Stimulated activated CD8-positive, alpha-beta memory T cell treated with anti-CD3 and anti-CD28 coated beads, Interleukin-7, amount 100 ng/mL, for 4 hours (primary cell): ENCODE data around the gene CYTIP.

Source experiments
- DNase-seq, 2 donors: peaks; one replicate each; pipeline ENCODE4 v3.0.0-alpha.2; 2020; ENCODE audit warnings: low read depth in 2 of 2

Gene CYTIP

DNA sequence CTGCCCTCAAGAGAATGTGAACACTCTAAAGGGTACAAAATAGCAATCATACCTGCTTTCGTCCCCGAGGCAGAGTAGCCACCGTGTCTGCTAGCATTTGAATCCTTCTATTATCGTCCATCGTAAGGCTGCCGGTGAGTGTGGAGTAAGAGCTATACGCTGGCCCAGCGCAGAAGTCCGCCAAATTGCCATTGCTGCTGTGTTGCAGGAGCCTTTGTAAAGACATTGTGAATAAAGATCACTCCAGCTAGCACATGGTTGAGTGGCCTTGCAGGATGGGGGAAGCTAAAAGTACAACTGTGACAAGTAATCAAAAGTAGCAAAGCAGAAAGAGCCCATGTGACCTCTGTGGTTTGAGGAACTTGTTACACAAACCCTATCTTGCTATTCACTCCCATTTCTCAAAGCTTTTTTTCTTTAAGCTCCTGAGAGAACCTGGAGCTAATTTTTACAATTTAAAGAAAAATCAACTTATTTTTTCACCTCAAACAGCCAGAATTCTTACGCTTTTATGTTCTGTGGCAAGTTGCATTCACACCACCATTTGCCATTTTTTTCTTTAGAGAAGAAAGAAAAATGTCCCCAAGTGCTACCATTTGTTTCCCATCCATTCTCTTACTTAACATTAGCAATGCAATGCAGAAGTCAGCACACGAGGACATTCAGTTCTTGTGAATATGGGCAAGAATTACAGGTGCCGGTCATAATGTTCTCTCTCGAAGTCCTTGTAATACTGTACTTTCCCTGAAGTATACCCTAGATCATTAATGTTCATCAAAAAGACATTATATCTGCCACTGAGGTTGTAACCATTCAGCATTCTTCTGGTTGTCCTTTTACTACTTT lies at the start of gene CYTIP:
Gene CYTIP, minus strand, starts transcription at position 295 of the 846 bp plus-strand sequence. Its CDS starts 69 bp downstream, at position 226.
- DNase-seq: peak; percentile 33 to 49

- peak; percentile 58 to 66 for DNase-seq
Measured at GRCh38 chr2:157492189-157492773, 48.4 kb upstream of the CYTIP start.

DNA sequence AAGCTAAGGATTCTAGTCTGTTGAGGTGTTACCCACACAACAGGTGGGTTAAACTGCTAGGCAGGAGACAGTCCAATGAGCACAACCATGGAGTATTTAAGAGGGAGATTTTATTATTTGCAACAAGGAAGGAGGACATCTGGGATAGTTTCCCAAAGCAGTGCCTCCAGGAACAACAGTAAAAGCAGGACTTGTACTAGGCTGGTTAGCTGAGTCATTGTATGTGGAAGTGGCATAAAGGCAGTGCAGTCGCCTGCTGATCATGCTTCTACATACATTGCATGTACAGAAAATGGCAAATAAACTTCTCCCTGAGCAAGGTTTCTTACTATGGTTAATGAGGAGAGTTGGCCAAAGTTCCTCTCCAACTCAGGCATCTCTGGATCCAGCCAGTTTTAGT lies 46.1 kb upstream of the CYTIP start:
- no peak for DNase-seq

DNA sequence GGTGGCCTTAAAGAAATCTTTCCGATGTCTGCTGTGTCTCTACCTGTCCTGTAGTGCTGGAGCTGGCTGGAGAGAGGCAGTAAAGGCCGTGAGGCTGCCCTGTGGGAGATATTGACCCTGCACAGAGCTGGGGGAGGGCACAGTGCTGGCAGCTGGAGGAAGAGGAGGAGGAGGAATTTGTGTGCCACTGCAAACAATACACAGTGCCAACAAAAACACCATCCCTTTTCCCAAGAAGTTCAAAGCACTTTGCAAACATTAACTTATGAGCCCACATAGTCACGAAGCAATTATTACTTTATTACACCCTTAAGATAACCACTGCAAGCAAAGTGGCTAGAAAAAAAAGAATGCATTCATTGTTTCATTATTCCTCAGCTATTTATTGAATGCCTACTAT lies 45.0 kb upstream of the CYTIP start:
- DNase-seq: no peak

GRCh38 chr2:157487747-157488146 lies 43.9 kb upstream of the CYTIP start:
- no peak for DNase-seq

DNA sequence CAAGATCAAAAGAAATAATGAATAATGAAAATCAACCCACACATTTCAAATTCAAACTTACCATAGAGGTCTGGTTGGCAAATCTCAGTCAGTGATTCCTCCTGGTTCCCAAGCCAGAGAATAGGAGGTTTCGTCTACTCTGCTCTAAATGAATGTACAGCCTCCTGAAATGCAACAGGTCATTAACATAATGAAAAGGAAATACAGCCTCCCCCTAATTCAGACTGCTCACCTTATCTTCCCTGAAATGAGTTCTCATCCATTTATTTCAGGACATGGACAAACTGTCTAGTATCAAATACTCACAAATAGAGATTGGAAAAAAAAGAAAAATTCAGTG lies 43.4 kb upstream of the CYTIP start:
- no peak for DNase-seq

- no peak for DNase-seq
Measured at GRCh38 chr2:157486596-157487270, 42.8 kb upstream of the CYTIP start.

DNA sequence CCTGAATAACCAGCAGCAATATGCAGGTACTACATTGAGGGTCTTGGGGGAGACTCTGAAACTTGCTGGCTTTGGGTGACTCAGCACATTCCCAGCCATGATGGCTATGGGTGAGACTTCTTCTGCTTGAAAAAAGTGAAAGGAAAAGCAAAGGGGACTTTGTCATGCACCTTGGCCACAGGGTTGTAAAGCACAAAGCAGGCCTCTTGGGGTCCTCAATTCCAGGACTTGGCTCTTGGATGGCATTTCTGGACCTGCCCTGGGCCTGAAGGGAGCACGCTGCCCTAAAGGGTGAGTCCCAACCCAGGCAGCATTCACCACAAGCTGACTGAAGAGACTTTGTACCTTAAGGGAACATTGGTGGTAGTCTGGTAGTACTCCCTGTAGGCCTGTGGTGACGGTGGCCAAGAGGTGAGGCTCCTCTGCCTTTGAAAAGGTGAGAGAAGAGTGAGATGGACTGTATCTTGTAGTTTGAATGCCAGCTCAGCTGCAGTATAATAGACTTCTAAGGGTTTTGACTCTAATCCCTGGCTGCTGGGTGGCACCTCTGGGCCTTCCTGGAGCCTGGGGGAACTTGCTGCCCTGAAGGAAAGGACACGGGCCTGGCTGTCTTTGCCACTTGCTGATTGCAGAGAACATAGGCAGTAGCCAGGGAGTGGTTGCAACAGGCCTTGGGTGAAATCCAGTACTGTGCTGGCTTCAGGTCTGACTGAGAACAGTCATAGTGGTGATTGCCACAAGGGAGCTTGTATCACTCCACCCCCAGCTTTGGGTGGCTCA lies 36.5 kb upstream of the CYTIP start:
- no peak for DNase-seq

GRCh38 chr2:157479081-157480027 lies 35.5 kb upstream of the CYTIP start:
- DNase-seq: no peak

DNA sequence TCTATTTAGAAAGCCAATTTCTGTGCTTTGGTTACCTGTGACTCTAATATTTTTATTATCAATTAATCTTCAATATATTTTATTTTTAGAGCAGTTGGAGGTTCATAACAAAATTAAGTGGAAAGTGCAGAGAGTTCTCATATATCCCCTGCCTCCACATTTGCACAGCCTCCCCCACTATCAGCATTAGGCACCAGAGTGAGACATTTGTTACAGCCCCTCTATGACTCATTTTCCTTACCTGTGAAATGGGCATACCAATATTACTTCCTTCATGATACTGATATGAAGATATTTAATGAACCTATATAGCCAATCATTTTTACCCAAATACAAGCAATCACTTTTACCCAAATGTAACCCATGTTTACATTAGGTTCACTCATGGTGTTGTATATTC lies 34.0 kb upstream of the CYTIP start:
- no peak for DNase-seq

- no peak for DNase-seq
Measured at GRCh38 chr2:157476953-157477709, 33.2 kb upstream of the CYTIP start.

DNA sequence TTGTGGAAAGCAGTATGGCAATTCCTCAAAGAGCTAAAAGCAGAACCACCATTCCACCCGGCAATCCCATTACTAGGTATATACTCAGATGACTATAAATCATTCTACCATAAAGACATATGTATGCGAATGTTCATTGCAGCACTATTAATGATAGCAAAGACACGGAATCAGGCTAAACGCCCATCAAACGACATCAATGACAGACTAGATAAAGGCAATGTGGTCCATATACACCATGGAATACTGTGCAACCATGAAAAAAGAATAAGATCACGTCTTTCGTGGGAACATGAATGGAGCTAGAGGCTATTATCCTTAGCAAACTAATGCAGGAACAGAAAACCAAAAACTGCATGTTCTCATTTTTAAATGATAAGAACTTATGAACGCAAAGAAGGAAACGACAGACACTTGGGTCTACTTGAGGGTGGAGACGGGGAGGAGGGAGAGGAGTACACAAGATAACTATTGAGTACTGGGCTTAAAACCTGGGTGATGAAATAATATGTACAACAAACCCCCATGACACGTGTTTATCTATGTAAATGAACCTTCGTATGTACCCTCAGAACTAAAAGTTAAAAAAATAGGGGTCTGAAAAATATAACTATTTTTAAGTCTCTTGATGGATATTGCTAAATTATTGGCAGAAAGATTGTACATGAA lies 32.0 kb upstream of the CYTIP start:
- no peak for DNase-seq

- DNase-seq: no peak
Measured at GRCh38 chr2:157473581-157473980, 29.7 kb upstream of the CYTIP start.

- DNase-seq: no peak
Measured at GRCh38 chr2:157471078-157471477, 27.2 kb upstream of the CYTIP start.

- no peak for DNase-seq
Measured at GRCh38 chr2:157470321-157470720, 26.4 kb upstream of the CYTIP start.

GRCh38 chr2:157469726-157470125 lies 25.8 kb upstream of the CYTIP start:
- DNase-seq: no peak

GRCh38 chr2:157468931-157469708 lies 25.2 kb upstream of the CYTIP start:
- no peak for DNase-seq

DNA sequence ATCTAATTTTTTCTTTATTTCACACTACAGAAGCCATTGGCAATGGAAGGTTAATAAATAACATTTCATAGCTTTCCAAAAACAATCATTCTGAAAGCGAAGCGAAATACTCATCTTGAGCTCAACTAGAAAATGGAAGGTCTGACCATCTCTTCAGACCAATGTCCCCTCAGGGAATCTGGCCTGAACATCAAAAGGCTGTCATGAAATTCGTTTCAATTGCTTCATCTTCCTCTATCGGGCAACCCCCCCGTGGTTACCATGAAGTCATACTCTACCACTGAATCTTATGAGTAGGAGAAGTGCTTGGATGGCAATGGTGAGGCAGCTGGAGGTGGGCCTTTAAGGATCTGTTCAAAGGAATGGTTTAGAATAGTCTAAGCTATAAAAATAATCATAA lies 22.9 kb upstream of the CYTIP start:
- no peak for DNase-seq

- DNase-seq: no peak
Measured at GRCh38 chr2:157465554-157465953, 21.7 kb upstream of the CYTIP start.
